K562 (cell line): Measurements from ENCODE around the gene PPP1R15A. TPM values are rescaled to one million over a fixed set of nuclear protein-coding genes. Genes with fewer than 3 reads are reported as not detected.
A peak's percentile ranks its signal among the peaks of the same experiment; 100 is the strongest.

Source experiments
- ATAC-seq: fragments of 200-7000 bp; cut with Tn5 transposase; 3 replicates; pipeline ENCODE4 v1.9.1; 2020; ENCODE audit warnings: moderate library complexity
- BruUV-seq: library from RNA; stranded (reverse); fragments of 400-500 nt; replicated peaks from 2 replicates; lab custom pipeline; 2021; lab: Mats Ljungman, UMichigan
- CTCF ChIA-PET: fragments of 300-600 bp; formaldehyde crosslinking; extraction: SDS; loops from one replicate; lab custom pipeline; 2021; ENCODE audit warnings: low intra/inter-chr PET ratio; lab: Yijun Ruan, JAX
- POLR2A ChIA-PET: fragments of 300-600, 350-650 bp; sonication (Branson Sonifier 250); formaldehyde crosslinking; extraction: SDS; loops from one replicate; lab custom pipeline; 2021; ENCODE audit warnings: antibody characterized with exemption, inconsistent platforms; lab: Yijun Ruan, JAX
- DNase-seq, 4 experiments: peaks; one replicate each; pipeline versions ENCODE4 v3.0.0 to v3.0.0-alpha.2; 2011 to 2018; ENCODE audit warnings: low spot score in 3 of 4, mixed read lengths in 3 of 4; ENCODE audit errors: extremely low read depth in 1 of 4
- FAIRE-seq: peaks from 2 replicates; lab custom pipeline; 2011; peaks lifted over from hg19 to GRCh38; lab: Jason Lieb, UNC
- H2AFZ ChIP-seq: 2 replicates; pipeline ENCODE4 v1.6.0; 2011; ENCODE audit warnings: low read depth, low read length, control low read depth, inconsistent platforms
- H3K27ac ChIP-seq: fragments of 200-600 bp; 3 replicates; pipeline ENCODE4 v1.8.0; 2011; ENCODE audit warnings: low read depth, mild to moderate bottlenecking, control low read depth, inconsistent platforms, low read length, moderate library complexity, mixed read lengths; ENCODE audit errors: extremely low read depth
- H3K27me3 ChIP-seq, 2 experiments: fragments of 300-600 bp in 1 of 2; 2 replicates in 1 of 2; 3 replicates in 1 of 2; pipeline versions ENCODE4 v1.6.0 to v1.8.0; 2011; ENCODE audit warnings: inconsistent platforms in 2 of 2, low read length in 2 of 2, mild to moderate bottlenecking in 1 of 2, mixed read lengths in 1 of 2, moderate library complexity in 1 of 2; ENCODE audit not compliant: control insufficient read depth in 2 of 2, insufficient read depth in 2 of 2
- H3K36me3 ChIP-seq: fragments of 300-600 bp; 3 replicates; pipeline ENCODE4 v1.8.0; 2011; ENCODE audit warnings: mild to moderate bottlenecking, low read length, inconsistent platforms; ENCODE audit not compliant: control insufficient read depth, insufficient read depth
- H3K4me1 ChIP-seq, 2 experiments: fragments of 200-600 bp in 1 of 2; replicated peaks in 1 of 2; 2 replicates in 1 of 2; 3 replicates in 1 of 2; pipeline versions ENCODE4 v1.5.1 to v1.8.0; 2011; ENCODE audit warnings: inconsistent platforms in 2 of 2, low read length in 2 of 2, mild to moderate bottlenecking in 1 of 2, mixed read lengths in 1 of 2, moderate library complexity in 1 of 2; ENCODE audit not compliant: control insufficient read depth in 2 of 2, insufficient read depth in 2 of 2
- H3K4me2 ChIP-seq: 2 replicates; pipeline ENCODE4 v1.6.1; 2011; ENCODE audit warnings: low read length, control low read depth, inconsistent platforms, mixed read lengths; ENCODE audit not compliant: insufficient read depth
- H3K4me3 ChIP-seq: fragments of 200-600 bp; sonication (generic), shearing (Covaris generic); 2 replicates; pipeline ENCODE4 v1.5.1; 2016; ENCODE audit warnings: control low read depth, inconsistent platforms
- H3K79me2 ChIP-seq: fragments of 200-600 bp; 3 replicates; pipeline ENCODE4 v1.8.0; 2011; ENCODE audit warnings: low read length, inconsistent platforms; ENCODE audit not compliant: control insufficient read depth, insufficient read depth
- H3K9ac ChIP-seq, 2 experiments: 2 replicates each; pipeline versions ENCODE4 v1.6.0 to v1.6.1; 2011; ENCODE audit warnings: low read depth in 2 of 2, low read length in 2 of 2, control low read depth in 1 of 2, inconsistent platforms in 1 of 2, mild to moderate bottlenecking in 1 of 2, mixed read lengths in 1 of 2; ENCODE audit not compliant: insufficient read depth in 1 of 2
- H3K9me1 ChIP-seq: one replicate; pipeline ENCODE4 v1.6.0; 2011; ENCODE audit warnings: inconsistent platforms, mild to moderate bottlenecking, low read length, moderate library complexity; ENCODE audit not compliant: control insufficient read depth, insufficient read depth
- H3K9me3 ChIP-seq: replicated peaks from 2 replicates; pipeline ENCODE4 v1.5.1; 2011; ENCODE audit warnings: low read depth, low read length, inconsistent platforms; ENCODE audit not compliant: control insufficient read depth, insufficient read depth
- H4K20me1 ChIP-seq: replicated peaks from 2 replicates; pipeline ENCODE4 v1.6.1; 2011; ENCODE audit warnings: low read length, inconsistent platforms, mixed read lengths; ENCODE audit not compliant: control insufficient read depth, insufficient read depth
- BRF1 ChIP-seq: IDR thresholded peaks from 3 replicates; pipeline ENCODE4 v1.6.1; 2011; ENCODE audit warnings: borderline replicate concordance, mild to moderate bottlenecking; ENCODE audit not compliant: insufficient read length; ENCODE audit errors: extremely low read depth
- CBX3 ChIP-seq, 2 experiments: IDR thresholded peaks; 1 replicate in 1 of 2; 2 replicates in 1 of 2; pipeline ENCODE4 v1.6.1; 2012; ENCODE audit warnings: inconsistent platforms in 2 of 2, low read length in 2 of 2, borderline replicate concordance in 1 of 2, control low read depth in 1 of 2
- CHCHD3 ChIP-seq: fragments of 250-450 bp; sonication (Bioruptor Pico); IDR thresholded peaks from 2 replicates; pipeline ENCODE4 v2.1.2; 2022; ENCODE audit warnings: mild to moderate bottlenecking
- DIDO1 ChIP-seq: fragments of 450-650 bp; IDR thresholded peaks from 2 replicates; pipeline ENCODE4 v1.6.1; 2016; ENCODE audit warnings: low read depth, missing biosample characterization, missing genetic modification characterization
- FOXJ3 ChIP-seq: sonication (generic); formaldehyde crosslinking; IDR thresholded peaks from 2 replicates; pipeline ENCODE4 v1.4.0; 2020; ENCODE audit warnings: mild to moderate bottlenecking, missing genetic modification reagents
- ILF3 ChIP-seq: fragments of 450-650 bp; IDR thresholded peaks from 2 replicates; pipeline ENCODE4 v1.6.1; 2018; ENCODE audit warnings: antibody characterized with exemption, mild to moderate bottlenecking, moderate library complexity, borderline replicate concordance
- KLF13 ChIP-seq: fragments of 450-650 bp; IDR thresholded peaks from 2 replicates; pipeline ENCODE4 v1.6.1; 2016; ENCODE audit warnings: missing genetic modification characterization, low read depth, mild to moderate bottlenecking, missing compliant biosample characterization, moderate library complexity, borderline replicate concordance
- KLF6 ChIP-seq: fragments of 250-450 bp; sonication (Bioruptor Pico); IDR thresholded peaks from 2 replicates; pipeline ENCODE4 v1.4.0; 2020; ENCODE audit warnings: mild to moderate bottlenecking, moderate library complexity, borderline replicate concordance
- L3MBTL2 ChIP-seq: fragments of 450-650 bp; IDR thresholded peaks from 2 replicates; pipeline ENCODE4 v1.6.1; 2016; ENCODE audit warnings: mild to moderate bottlenecking, moderate library complexity
- MAFG ChIP-seq: fragments of 450-650 bp; conservative IDR thresholded peaks from 2 replicates; pipeline ENCODE4 v1.6.1; 2016; ENCODE audit warnings: missing genetic modification characterization, missing compliant biosample characterization
- RAD21 ChIP-seq, 2 experiments: fragments of 250-450 bp in 1 of 2; fragments of 450-650 bp in 1 of 2; sonication (Bioruptor Pico) in 1 of 2; formaldehyde crosslinking in 1 of 2; IDR thresholded peaks in 1 of 2; conservative IDR thresholded peaks in 1 of 2; 2 replicates each; pipeline versions ENCODE4 v1.4.0 to v1.8.0; 2020 to 2022; ENCODE audit warnings: mild to moderate bottlenecking in 2 of 2, moderate library complexity in 1 of 2
- SMAD2 ChIP-seq: fragments of 150-350 bp; IDR thresholded peaks from 2 replicates; pipeline ENCODE4 v1.6.1; 2014; ENCODE audit warnings: low read depth, mild to moderate bottlenecking, low read length
- WGBS: fragments of 100-300 bp; shearing (Covaris generic); methylation state at CpG from one replicate; pipeline ENCODE4 v1.1.6; 2016; ENCODE audit warnings: low coverage, mixed read lengths; ENCODE audit not compliant: insufficient coverage; ENCODE audit errors: missing lambda C conversion rate; 5-methylcytosine and 5-hydroxymethylcytosine counted together
- in situ Hi-C: fragments of 300-500 bp; cut with MboI; formaldehyde crosslinking; loops from 4 replicates; pipeline ENCODE4 v1.15.0; 2018; ENCODE audit warnings: inconsistent platforms, mixed read lengths
- intact Hi-C: fragments of 100-400 bp; cut with micrococcal nuclease; formaldehyde crosslinking; loops from 2 replicates; pipeline ENCODE4 v1.14.2; 2022
- polyA plus RNA-seq, 8 experiments: library from polyadenylated mRNA; depleted of rRNA in 4 of 8; stranded (reverse) in 5 of 8; unstranded in 3 of 8; fragments of >200 nt; fragmentation: Nextera tagmentation in 2 of 8; fragmentation: Illumina TruSeq in 1 of 8; extraction: Ambion mirVana in 2 of 8; extraction: Trizol in 1 of 8; gene quantifications; 2 replicates each; pipeline versions ENCODE4 v1.2.1 to v1.2.3, GENCODE V29; 2011 to 2014; ENCODE audit warnings: inconsistent platforms in 1 of 8, missing spikeins in 1 of 8
- total RNA-seq, 7 experiments: library from RNA; depleted of rRNA in 6 of 7; stranded (reverse); fragments of >200 nt in 6 of 7; fragmentation: Illumina TruSeq in 2 of 7; extraction: Trizol in 2 of 7; gene quantifications; 2 replicates each; pipeline versions ENCODE4 v1.2.1 to v1.2.3, GENCODE V29; 2011 to 2021; ENCODE audit warnings: low replicate concordance in 1 of 7
- TF ChIP-seq, protein P1 (sequence below), 2 experiments: fragments of 450-650 bp in 1 of 2; sonication (generic) in 1 of 2; formaldehyde crosslinking in 1 of 2; IDR thresholded peaks in 1 of 2; conservative IDR thresholded peaks in 1 of 2; 2 replicates each; pipeline versions ENCODE4 v1.6.1 to v1.8.1; 2016 to 2023; ENCODE audit warnings: mild to moderate bottlenecking in 2 of 2, moderate library complexity in 2 of 2, inconsistent platforms in 1 of 2, missing genetic modification reagents in 1 of 2
- TF ChIP-seq, protein P2 (sequence below), 3 experiments: IDR thresholded peaks in 2 of 3; conservative IDR thresholded peaks in 1 of 3; 2 replicates each; pipeline ENCODE4 v1.5.1; 2011 to 2012; ENCODE audit warnings: low read length in 3 of 3, mild to moderate bottlenecking in 3 of 3, control low read depth in 2 of 3, improper control_type of control experiment in 1 of 3, inconsistent platforms in 1 of 3, low read depth in 1 of 3, mixed read lengths in 1 of 3, moderate library complexity in 1 of 3; ENCODE audit not compliant: insufficient read depth in 2 of 3
- TF ChIP-seq, protein P3 (sequence below): fragments of 450-650 bp; formaldehyde crosslinking; IDR thresholded peaks from 2 replicates; pipeline ENCODE4 v1.4.0; 2020; ENCODE audit warnings: mild to moderate bottlenecking
- TF ChIP-seq, protein P4 (sequence below): fragments of 250-450 bp; sonication (Bioruptor Pico); IDR thresholded peaks from 2 replicates; pipeline ENCODE4 v1.8.0; 2021; ENCODE audit warnings: borderline replicate concordance, mild to moderate bottlenecking, moderate library complexity; ENCODE audit not compliant: poor library complexity, severe bottlenecking

Gene PPP1R15A
- total and polyA plus RNA-seq, 9 of the 15 experiments (the other 6 are each of a cell fraction or from before 2014, with no cell fraction given): 0.42 to 73.7 (median 44.0) TPM

DNA sequence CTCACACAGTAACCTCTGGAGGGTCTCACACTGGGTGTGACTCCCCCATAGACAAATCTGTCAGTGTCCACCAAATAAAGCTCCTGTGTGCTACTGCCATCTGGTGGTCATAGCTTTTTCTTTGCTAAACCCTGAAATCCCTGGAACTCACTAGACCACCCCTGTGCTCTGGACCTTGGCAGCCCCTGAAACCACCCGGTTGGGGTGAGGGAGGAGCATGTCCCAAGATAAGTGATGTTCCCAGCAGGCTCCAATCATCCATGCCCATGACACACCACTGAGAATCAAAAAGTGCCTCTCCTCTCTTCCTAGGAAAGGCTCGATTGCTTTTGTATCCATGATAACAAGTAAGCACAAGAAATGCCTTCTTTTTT lies 29.4 kb upstream of the PPP1R15A start (continued):
- TF ChIP-seq, protein P1, sequence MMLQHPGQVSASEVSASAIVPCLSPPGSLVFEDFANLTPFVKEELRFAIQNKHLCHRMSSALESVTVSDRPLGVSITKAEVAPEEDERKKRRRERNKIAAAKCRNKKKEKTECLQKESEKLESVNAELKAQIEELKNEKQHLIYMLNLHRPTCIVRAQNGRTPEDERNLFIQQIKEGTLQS (IDR thresholded peaks at IDR 0.05): no peak
- TF ChIP-seq, protein P1 (CRISPR knock-in tag; conservative IDR thresholded peaks at IDR 0.05): no peak
- TF ChIP-seq KLF13 (no peak), RAD21 (CRISPR knock-in tag; conservative IDR thresholded peaks at IDR 0.05 in 1 of 2, IDR thresholded peaks at IDR 0.05 in 1 of 2) (peak; percentile 64 to 78), CBX3 (IDR thresholded peaks at IDR 0.05; ENCODE audit: borderline replicate concordance in 1 of 2, low read length in 2 of 2) (no peak)
- TF ChIP-seq, protein P2, sequence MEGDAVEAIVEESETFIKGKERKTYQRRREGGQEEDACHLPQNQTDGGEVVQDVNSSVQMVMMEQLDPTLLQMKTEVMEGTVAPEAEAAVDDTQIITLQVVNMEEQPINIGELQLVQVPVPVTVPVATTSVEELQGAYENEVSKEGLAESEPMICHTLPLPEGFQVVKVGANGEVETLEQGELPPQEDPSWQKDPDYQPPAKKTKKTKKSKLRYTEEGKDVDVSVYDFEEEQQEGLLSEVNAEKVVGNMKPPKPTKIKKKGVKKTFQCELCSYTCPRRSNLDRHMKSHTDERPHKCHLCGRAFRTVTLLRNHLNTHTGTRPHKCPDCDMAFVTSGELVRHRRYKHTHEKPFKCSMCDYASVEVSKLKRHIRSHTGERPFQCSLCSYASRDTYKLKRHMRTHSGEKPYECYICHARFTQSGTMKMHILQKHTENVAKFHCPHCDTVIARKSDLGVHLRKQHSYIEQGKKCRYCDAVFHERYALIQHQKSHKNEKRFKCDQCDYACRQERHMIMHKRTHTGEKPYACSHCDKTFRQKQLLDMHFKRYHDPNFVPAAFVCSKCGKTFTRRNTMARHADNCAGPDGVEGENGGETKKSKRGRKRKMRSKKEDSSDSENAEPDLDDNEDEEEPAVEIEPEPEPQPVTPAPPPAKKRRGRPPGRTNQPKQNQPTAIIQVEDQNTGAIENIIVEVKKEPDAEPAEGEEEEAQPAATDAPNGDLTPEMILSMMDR (IDR thresholded peaks at IDR 0.05 in 2 of 3, conservative IDR thresholded peaks at IDR 0.05 in 1 of 3; ENCODE audit: insufficient read depth in 2 of 3, low read depth in 1 of 3, low read length in 3 of 3): peak; percentile 73 to 90 (median 79)

DNA sequence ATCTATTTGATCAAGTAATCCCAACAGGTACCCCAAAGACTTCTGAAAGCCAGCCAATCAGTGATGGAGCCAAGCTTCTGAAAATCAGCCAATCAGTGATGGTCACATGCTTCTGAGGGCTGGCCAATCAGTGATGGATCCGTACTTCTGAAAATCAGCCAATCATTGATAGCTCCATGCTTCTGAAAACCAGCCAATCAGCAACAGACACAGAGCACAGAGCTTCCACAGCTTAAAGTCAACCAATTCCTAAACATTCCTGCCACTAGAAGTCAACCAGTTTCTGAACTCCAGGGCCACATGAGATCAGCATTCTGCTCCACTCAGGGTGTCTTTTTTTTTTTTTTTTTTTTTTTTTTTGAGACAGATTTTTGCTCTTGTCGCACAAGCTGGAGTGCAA lies 27.7 kb upstream of the PPP1R15A start:
- Histone ChIP-seq H3K4me3 (no peak overlapping the region), H2AFZ (no peak overlapping the region), H4K20me1 (no peaks in the 10 kb centered on the region), H3K9me1 (no peaks in the 10 kb centered on the region), H3K79me2 (no peaks in the 10 kb centered on the region), H3K27ac (no peak overlapping the region), H3K9me3 (no peaks in the 10 kb centered on the region), H3K36me3 (peaks cover 19% of the 10 kb centered on the region), H3K4me2 (no peak overlapping the region), H3K9ac (no peak overlapping the region), H3K27me3 (no peaks in the 10 kb centered on the region), H3K4me1 (peaks cover 6 to 11% of the 10 kb centered on the region in 2 experiments; a peak in 4 of 5 replicates)
- in situ Hi-C loops (loop anchor here (5.0 kb wide), 1 partner anchor 52 kb away; no protein-coding TSS in a partner anchor), intact Hi-C loops (no loop called here)
- ChIA-PET POLR2A (interaction anchor here (0.6 to 2.1 kb wide), 10 partner anchors 12 to 229 kb away, joined by 3 to 9 read pairs (median 4); partner anchors contain the start of gene BCAT2), CTCF (no interaction called here)
- ATAC-seq: peak; percentile 88
- BruUV-seq: no TSS peak
- WGBS: 92% methylated on average over 2 of the region's 2 CpGs
- peak; percentile 90 for FAIRE-seq
- DNase-seq: peak; percentile 47 to 88 (median 80)
- TF ChIP-seq SMAD2 (no peak), MAFG (no peak), L3MBTL2 (no peak), CHCHD3 (CRISPR knock-in tag) (no peak), DIDO1 (no peak), FOXJ3 (CRISPR knock-in tag) (no peak), BRF1 (no peak), ILF3 (no peak), KLF6 (no peak)
- TF ChIP-seq, protein P3, sequence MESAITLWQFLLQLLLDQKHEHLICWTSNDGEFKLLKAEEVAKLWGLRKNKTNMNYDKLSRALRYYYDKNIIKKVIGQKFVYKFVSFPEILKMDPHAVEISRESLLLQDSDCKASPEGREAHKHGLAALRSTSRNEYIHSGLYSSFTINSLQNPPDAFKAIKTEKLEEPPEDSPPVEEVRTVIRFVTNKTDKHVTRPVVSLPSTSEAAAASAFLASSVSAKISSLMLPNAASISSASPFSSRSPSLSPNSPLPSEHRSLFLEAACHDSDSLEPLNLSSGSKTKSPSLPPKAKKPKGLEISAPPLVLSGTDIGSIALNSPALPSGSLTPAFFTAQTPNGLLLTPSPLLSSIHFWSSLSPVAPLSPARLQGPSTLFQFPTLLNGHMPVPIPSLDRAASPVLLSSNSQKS: no peak
- TF ChIP-seq, protein P4, sequence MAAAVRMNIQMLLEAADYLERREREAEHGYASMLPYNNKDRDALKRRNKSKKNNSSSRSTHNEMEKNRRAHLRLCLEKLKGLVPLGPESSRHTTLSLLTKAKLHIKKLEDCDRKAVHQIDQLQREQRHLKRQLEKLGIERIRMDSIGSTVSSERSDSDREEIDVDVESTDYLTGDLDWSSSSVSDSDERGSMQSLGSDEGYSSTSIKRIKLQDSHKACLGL (CRISPR knock-in tag): no peak
